Colon (tissue), 2 donors: ENCODE data around the gene ISOC2.

Experiments
- FAIRE-seq: peaks from 2 replicates; lab custom pipeline; 2012; peaks lifted over from hg19 to GRCh38; lab: Jason Lieb, UNC
- donor health status: control.
- donor health status: control.

The ISOC2 gene

GRCh38 chr19:55406826-55407549 lies 54.5 kb downstream of the ISOC2 start:
- FAIRE-seq = no peak

GRCh38 chr19:55406091-55406825 lies 55.2 kb downstream of the ISOC2 start:
- no peak for FAIRE-seq

- no peak for FAIRE-seq
Measured at GRCh38 chr19:55405638-55406037, 55.8 kb downstream of the ISOC2 start.
